ENCODE measurements around the gene DPP6.

Gene DPP6

GRCh38 chr7:154679379-154680053 lies 627.3 kb downstream of the DPP6 start:
- DNase-seq, result no peak

- no peak for DNase-seq
Measured at GRCh38 chr7:154680894-154681659, 628.9 kb downstream of the DPP6 start.

GRCh38 chr7:154682003-154682402 lies 629.8 kb downstream of the DPP6 start:
- no peak for DNase-seq

- no peak for DNase-seq
Measured at GRCh38 chr7:154684666-154685563, 632.7 kb downstream of the DPP6 start.

- DNase-seq, result no peak
Measured at GRCh38 chr7:154685564-154685901, 633.3 kb downstream of the DPP6 start.

- DNase-seq, result no peak
Measured at GRCh38 chr7:154686305-154686704, 634.1 kb downstream of the DPP6 start.

GRCh38 chr7:154688952-154689351 lies 636.8 kb downstream of the DPP6 start:
- DNase-seq, result no peak

- DNase-seq, result no peak
Measured at GRCh38 chr7:154690411-154690810, 638.2 kb downstream of the DPP6 start.

GRCh38 chr7:154693661-154694060 lies 641.5 kb downstream of the DPP6 start:
- no peak for DNase-seq

GRCh38 chr7:154695836-154696235 lies 643.6 kb downstream of the DPP6 start:
- no peak for DNase-seq

- DNase-seq, result no peak
Measured at GRCh38 chr7:154696556-154696955, 644.4 kb downstream of the DPP6 start.

GRCh38 chr7:154698726-154699291 lies 646.6 kb downstream of the DPP6 start:
- peak; percentile 23 for DNase-seq

- DNase-seq, result no peak
Measured at GRCh38 chr7:154699417-154699816, 647.2 kb downstream of the DPP6 start.

- DNase-seq, result no peak
Measured at GRCh38 chr7:154709840-154710520, 657.8 kb downstream of the DPP6 start.

- DNase-seq, result no peak
Measured at GRCh38 chr7:154720016-154720415, 667.8 kb downstream of the DPP6 start.

GRCh38 chr7:154721086-154721485 lies 668.9 kb downstream of the DPP6 start:
- DNase-seq, result no peak

- DNase-seq, result no peak
Measured at GRCh38 chr7:154726368-154726767, 674.2 kb downstream of the DPP6 start.

GRCh38 chr7:154729056-154729455 lies 676.9 kb downstream of the DPP6 start:
- DNase-seq, result no peak

GRCh38 chr7:154735766-154736165 lies 683.6 kb downstream of the DPP6 start:
- DNase-seq, result no peak

GRCh38 chr7:154736389-154736788 lies 684.2 kb downstream of the DPP6 start:
- DNase-seq, result no peak

GRCh38 chr7:154738216-154738615 lies 686.0 kb downstream of the DPP6 start:
- no peak for DNase-seq

GRCh38 chr7:154741131-154741530 lies 688.9 kb downstream of the DPP6 start:
- DNase-seq, result no peak

- DNase-seq, result no peak
Measured at GRCh38 chr7:154743206-154743605, 691.0 kb downstream of the DPP6 start.

All from activated CD4-positive, alpha-beta T cell treated with anti-CD3 and anti-CD28 coated beads, Interleukin-10, Interleukin-2, amounts not matched to agents 100 ng/mL and 50 ng/mL, durations not matched to agents 16 hours and 8 hours (primary cell).